Brain microvascular endothelial cell (primary cell): Measurements from ENCODE around the gene PEX26.
"Not testable (repeated sequence)": the region's sequence is repeated elsewhere in the genome, so short reads cannot be mapped to it uniquely, and the experiment has no call there.

ENCODE experiments used
- DNase-seq: peaks from one replicate; pipeline ENCODE4 v3.0.0-alpha.2; 2020
- H3K27ac ChIP-seq: fragments of 250-450 bp; sonication (Bioruptor Pico); 2 replicates; pipeline ENCODE4 v1.5.1; 2020; ENCODE audit warnings: mild to moderate bottlenecking, moderate library complexity
- H3K27me3 ChIP-seq: fragments of 250-450 bp; sonication (Bioruptor Pico); replicated peaks from 2 replicates; pipeline ENCODE4 v1.5.1; 2020; ENCODE audit warnings: mild to moderate bottlenecking
- H3K36me3 ChIP-seq: fragments of 250-450 bp; sonication (Bioruptor Pico); replicated peaks from 2 replicates; pipeline ENCODE4 v1.5.1; 2020; ENCODE audit warnings: mild to moderate bottlenecking
- H3K4me3 ChIP-seq: 2 replicates; pipeline ENCODE4 v1.5.1; 2011; ENCODE audit warnings: low read depth, mild to moderate bottlenecking, control low read depth, low read length, moderate library complexity
- CTCF ChIP-seq: IDR thresholded peaks from 2 replicates; pipeline ENCODE4 v1.5.1; 2011; ENCODE audit warnings: low read depth, mild to moderate bottlenecking, moderate library complexity, low read length, control low read depth, inconsistent platforms; ENCODE audit errors: missing control alignments
- in situ Hi-C: cut with HindIII; loops from 2 replicates; pipeline ENCODE4 v1.10.0; 2017; ENCODE audit warnings: low sequenced_read_pairs, low pct_ligation_motif_present

Gene PEX26

DNA sequence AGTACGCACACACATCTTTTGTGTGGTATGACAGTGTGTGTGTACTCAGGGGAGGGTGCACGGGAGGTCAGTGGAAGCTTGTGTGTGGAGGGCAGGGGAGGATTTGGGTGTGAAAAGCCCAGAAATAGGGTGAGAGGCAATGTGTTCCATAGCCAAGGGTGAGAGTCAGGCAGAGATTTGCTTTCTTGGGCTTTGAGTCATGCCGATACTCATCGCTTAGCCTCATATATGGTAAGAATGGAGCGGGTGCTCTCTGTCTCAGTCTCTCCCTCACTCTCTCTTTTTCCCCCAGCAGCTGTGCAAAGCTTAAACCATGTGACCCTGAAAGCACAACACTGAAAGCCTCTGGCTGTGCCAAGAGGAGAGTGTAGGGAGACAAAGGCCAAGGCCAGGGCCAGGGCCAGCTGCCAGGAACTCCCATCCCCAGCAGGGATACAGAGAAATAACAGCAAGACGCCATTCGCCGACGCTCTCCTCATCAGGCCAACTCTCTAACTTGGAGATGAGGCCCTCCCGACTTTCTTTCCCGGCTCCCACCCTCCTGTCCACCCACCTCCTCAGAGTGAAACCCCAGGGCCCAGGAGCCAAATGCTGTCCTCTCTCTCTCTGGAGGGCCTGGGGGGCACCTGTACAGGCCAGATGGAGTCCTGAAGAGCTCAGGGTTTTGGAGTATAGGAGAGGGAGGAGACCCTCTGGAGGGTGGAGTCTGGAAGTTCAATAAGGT lies 33.1 kb upstream of the PEX26 start:
- in situ Hi-C loops: loop anchor here (25.0 kb wide), 1 partner anchor 132 kb away; no protein-coding TSS in a partner anchor
- Histone ChIP-seq H3K27ac (no peak overlapping the region), H3K4me3 (no peak overlapping the region), H3K36me3 (no peaks in the 10 kb centered on the region), H3K27me3 (no peaks in the 10 kb centered on the region)
- DNase-seq: peak; percentile 18
- no peak for TF ChIP-seq CTCF

DNA sequence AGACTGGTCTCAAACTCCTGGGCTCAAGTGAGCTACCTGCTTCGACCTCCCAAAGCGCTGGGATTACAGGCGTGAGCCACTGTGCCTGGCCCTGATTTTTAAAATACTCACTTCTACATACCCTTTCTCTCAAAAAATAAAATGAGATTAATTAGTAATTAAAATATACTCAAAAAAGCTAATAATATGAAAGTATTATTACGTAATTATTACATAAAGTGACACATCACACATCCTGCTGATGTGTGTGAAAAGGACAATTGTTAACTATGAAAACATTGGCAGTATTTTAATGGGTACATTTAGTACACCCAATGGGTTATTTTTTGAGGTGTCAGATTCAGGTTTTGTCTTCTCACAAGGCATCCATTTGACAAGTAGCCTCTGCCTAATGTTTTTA lies 32.0 kb upstream of the PEX26 start:
- H3K4me3 ChIP-seq: no peak overlapping the region
- TF ChIP-seq CTCF: no peak
- in situ Hi-C loops: loop anchor here (25.0 kb wide), 1 partner anchor 133 kb away; no protein-coding TSS in a partner anchor

GRCh38 chr22:18048041-18048440 lies 29.7 kb upstream of the PEX26 start:
- TF ChIP-seq CTCF: no peak
- Histone ChIP-seq H3K36me3 (no peaks in the 10 kb centered on the region), H3K27me3 (no peaks in the 10 kb centered on the region), H3K4me3 (no peak overlapping the region), H3K27ac (no peak overlapping the region)
- in situ Hi-C loops: loop anchor here (25.0 kb wide), 1 partner anchor 136 kb away; no protein-coding TSS in a partner anchor
- DNase-seq: no peak

More for the DNA sequence above, 32.0 kb upstream of the PEX26 start:
- no peaks in the 10 kb centered on the region for H3K36me3 ChIP-seq
- DNase-seq: no peak
- no peak overlapping the region for H3K27ac ChIP-seq
- no peaks in the 10 kb centered on the region for H3K27me3 ChIP-seq

DNA sequence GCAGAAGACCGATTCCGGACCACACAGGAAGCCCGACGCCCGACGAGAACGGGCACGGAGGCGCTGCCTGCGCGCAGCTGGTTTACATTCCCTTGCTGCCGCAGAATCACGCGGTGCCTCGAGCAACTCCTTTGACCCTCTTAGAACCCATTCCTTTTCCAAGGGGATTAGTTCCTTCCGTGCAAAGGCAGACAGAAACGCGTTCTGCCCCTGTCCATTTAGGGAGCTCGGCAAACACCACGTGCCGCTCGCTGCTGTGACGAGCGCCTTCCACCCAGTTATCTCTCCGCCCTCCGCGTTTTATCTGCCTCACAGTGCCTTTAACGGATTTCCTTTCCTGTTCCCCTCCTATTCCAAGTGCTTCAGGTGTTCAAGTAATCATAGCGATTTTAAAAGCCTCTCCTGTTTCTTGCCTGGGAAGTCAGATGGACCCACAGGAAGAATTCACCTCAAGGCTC lies 29.3 kb upstream of the PEX26 start:
- TF ChIP-seq CTCF: no peak
- Histone ChIP-seq H3K36me3 (no peaks in the 10 kb centered on the region), H3K27ac (no peak overlapping the region), H3K27me3 (no peaks in the 10 kb centered on the region), H3K4me3 (no peak overlapping the region)
- DNase-seq: peak; percentile 42
- in situ Hi-C loops: loop anchor here (25.0 kb wide), 1 partner anchor 136 kb away; no protein-coding TSS in a partner anchor

DNA sequence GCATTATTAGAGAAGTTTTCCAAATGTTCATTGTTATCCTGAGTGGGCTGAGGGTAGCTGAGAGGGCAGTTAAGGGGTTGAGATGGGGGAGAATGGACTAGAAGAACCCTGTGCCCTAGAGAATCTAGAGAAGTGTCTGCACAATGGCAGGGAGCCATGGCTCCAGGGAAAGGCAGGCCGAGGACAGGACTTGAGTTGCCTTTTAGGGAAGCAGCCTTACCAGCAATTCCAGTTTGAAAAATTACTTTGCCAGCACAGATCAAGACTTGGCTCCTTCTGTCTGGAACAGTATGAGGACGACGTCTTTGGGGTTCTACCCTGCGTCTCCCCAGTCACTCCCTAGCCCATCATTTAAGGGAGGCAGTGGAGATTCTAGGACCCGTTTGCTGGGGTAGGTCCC lies 27.7 kb upstream of the PEX26 start:
- no peak for DNase-seq
- no peak for TF ChIP-seq CTCF
- H3K27me3 ChIP-seq: no peaks in the 10 kb centered on the region
- no peak overlapping the region for H3K4me3 ChIP-seq
- no peaks in the 10 kb centered on the region for H3K36me3 ChIP-seq
- no peak overlapping the region for H3K27ac ChIP-seq
- in situ Hi-C loops: no loop called here

DNA sequence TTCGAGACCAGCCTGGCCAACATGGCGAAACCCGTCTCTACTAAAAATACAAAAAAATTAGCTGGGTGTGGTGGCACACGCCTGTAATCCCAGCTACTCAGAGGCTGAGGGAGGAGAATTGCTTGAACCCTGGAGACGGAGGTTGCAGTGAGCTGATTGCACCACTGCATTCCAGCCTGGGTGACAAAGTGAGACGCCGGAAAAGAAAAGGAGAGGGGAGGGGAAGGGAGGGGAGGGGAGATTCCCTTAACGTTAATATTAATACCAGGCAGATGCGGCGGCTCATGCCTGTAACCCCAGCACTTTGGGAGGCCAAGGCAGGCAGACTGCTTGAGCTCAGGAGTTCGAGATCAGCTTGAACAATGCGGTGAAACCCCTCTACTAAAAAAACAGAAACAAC lies 26.7 kb upstream of the PEX26 start:
- H3K4me3 ChIP-seq, in situ Hi-C loops, H3K36me3 ChIP-seq, H3K27me3 ChIP-seq, DNase-seq, H3K27ac ChIP-seq: not testable (repeated sequence)

DNA sequence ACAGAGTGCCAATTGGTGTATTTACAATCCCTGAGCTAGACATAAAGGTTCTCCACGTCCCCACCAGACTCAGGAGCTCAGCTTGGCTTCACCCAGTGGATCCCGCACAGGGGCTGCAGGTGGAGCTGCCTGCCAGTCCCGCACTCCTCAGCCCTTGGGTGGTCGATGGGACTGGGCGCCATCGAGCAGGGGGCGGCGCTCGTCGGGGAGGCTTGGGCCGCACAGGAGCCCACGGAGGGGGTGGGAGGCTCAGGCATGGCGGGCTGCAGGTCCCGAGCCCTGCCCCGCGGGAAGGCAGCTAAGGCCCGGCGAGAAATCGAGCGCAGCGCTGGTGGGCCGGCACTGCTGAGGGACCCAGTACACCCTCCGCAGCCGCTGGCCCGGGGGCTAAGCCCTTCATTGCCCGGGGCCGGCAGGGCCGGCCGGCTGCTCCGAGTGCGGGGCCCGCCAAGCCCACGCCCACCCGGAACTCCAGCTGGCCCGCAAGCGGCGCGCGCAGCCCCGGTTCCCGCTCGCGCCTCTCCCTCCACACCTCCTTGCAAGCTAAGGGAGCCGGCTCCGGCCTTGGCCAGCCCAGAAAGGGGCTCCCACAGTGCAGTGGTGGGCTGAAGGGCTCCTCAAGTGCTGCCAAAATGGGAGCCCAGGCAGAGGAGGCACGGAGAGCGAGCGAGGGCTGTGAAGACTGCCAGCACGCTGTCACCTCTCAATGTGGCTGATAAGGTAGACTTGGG lies 24.4 kb upstream of the PEX26 start:
- H3K4me3 ChIP-seq, in situ Hi-C loops: not testable (repeated sequence)

More for the DNA sequence above, 24.4 kb upstream of the PEX26 start:
- H3K36me3 ChIP-seq, H3K27ac ChIP-seq, DNase-seq, H3K27me3 ChIP-seq: not testable (repeated sequence)
